ENCODE measurements around the gene ATF2.
"Not testable (repeated sequence)": the region's sequence is repeated elsewhere in the genome, so short reads cannot be mapped to it uniquely, and the experiment has no call there.

The ATF2 gene

DNA sequence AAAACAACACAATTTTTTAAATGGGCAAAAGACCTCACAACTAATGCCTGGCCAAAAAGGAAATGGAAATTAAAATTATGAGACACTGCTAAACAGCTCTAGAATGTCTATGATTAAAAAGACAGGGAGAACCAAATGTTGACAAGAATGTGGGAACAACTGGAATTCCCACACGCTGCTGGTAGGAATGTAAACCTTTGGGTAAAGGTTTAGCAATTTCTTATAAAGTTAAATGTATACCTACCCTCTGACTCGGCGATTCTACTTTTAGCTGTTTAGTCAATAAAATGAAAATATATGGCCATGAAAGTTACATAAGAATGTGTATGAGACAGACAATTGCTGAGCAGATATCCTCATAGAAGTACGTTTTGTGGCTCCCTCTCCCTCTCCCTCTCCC lies 60.9 kb downstream of the ATF2 start:
- peaks cover 29% of the 10 kb centered on the region for H3K9me3 ChIP-seq
- H3K36me3 ChIP-seq = peaks cover 82% of the 10 kb centered on the region

DNA sequence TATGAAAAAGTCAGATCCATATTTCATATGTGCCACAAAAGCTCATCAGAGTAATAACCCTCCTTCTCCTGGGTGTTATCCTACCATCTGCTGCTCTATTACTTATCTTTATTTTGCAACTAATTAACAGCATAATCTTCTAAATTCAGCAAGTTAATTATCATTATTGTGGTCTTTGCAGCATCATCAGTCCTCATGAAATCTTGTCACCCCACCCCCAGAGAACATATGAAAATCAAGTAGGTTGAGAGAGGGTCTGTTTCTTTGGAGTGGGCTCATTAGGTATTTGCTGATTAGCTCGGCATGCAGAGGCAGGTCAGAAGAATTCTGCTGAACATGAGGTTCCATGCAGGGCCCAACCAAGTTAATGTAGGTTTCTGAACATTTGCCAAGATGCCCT lies 64.8 kb downstream of the ATF2 start:
- H3K36me3 ChIP-seq = peaks cover 84% of the 10 kb centered on the region
- peaks cover 10% of the 10 kb centered on the region; the same call in 1 of the 2 replicates for H3K9me3 ChIP-seq
- H3K27ac ChIP-seq = no peak overlapping the region
- H4K20me1 ChIP-seq = no peaks in the 10 kb centered on the region
- H3K9ac ChIP-seq = no peak overlapping the region
- no peaks in the 10 kb centered on the region for H3K27me3 ChIP-seq
- no peak overlapping the region for H3K4me2 ChIP-seq
- no peak overlapping the region for H3K4me3 ChIP-seq
- no peak for TF ChIP-seq Cebpa-rat (IDR thresholded peaks at IDR 0.05)
- H3K4me1 ChIP-seq = no peaks in the 10 kb centered on the region

More for the DNA sequence above, 60.9 kb downstream of the ATF2 start:
- Histone ChIP-seq H3K4me2 (no peak overlapping the region), H3K27ac (no peak overlapping the region), H4K20me1 (no peaks in the 10 kb centered on the region), H3K4me3 (no peak overlapping the region), H3K4me1 (no peaks in the 10 kb centered on the region), H3K27me3 (no peaks in the 10 kb centered on the region), H3K9ac (no peak overlapping the region)
- no peak for TF ChIP-seq Cebpa-rat (IDR thresholded peaks at IDR 0.05)

DNA sequence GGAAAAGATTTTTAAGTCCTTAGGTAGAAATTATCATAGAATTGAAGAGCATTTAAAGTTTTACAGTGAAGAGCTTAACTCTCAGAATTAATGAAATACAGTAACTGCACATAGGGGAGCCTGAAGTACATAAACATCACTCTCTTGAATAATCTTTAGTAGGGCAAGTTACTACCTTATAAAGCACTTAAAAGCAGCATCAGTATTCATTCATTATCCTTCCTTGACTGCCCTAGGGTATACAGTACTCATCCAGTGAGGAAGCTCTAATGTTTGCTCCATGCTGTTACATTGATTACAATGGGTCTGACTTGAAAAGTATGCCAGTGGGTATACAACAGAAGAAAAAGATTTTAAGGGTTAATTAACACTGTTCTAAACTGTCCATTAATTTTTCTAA lies 66.5 kb downstream of the ATF2 start:
- H3K4me2 ChIP-seq = no peak overlapping the region
- no peaks in the 10 kb centered on the region for H4K20me1 ChIP-seq
- H3K9ac ChIP-seq = no peak overlapping the region
- H3K4me3 ChIP-seq = no peak overlapping the region
- TF ChIP-seq Cebpa-rat (IDR thresholded peaks at IDR 0.05) = no peak
- no peaks in the 10 kb centered on the region for H3K27me3 ChIP-seq
- peaks cover 80% of the 10 kb centered on the region for H3K36me3 ChIP-seq
- H3K4me1 ChIP-seq = no peaks in the 10 kb centered on the region
- H3K27ac ChIP-seq = no peak overlapping the region
- H3K9me3 ChIP-seq = peaks cover 3% of the 10 kb centered on the region; the same call in 1 of the 2 replicates

DNA sequence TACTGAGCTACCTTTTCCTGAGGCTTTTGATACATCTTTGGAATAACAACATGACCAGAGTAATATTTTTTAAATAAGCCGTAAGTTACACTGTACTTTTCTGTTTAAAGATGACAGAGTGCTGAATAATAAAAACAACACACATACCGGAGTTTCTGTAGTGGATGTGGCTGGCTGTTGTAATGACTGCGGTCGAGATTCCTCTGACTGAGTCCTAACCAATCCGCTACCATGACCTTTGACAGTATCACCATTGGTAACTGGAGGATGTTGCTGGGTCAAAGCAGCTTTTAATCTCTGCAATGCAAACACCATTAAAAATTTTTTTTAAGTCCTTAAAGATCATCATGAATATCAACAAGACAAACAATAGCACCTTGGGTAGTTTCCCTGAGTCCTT lies 70.7 kb downstream of the ATF2 start:
- Histone ChIP-seq H3K9ac (no peak overlapping the region), H3K27me3 (no peaks in the 10 kb centered on the region), H3K4me1 (no peaks in the 10 kb centered on the region), H3K27ac (no peak overlapping the region), H3K36me3 (peaks cover 87% of the 10 kb centered on the region), H4K20me1 (no peaks in the 10 kb centered on the region), H3K9me3 (no peaks in the 10 kb centered on the region), H3K4me2 (no peak overlapping the region), H3K4me3 (no peak overlapping the region)
- no peak for TF ChIP-seq Cebpa-rat (IDR thresholded peaks at IDR 0.05)

DNA sequence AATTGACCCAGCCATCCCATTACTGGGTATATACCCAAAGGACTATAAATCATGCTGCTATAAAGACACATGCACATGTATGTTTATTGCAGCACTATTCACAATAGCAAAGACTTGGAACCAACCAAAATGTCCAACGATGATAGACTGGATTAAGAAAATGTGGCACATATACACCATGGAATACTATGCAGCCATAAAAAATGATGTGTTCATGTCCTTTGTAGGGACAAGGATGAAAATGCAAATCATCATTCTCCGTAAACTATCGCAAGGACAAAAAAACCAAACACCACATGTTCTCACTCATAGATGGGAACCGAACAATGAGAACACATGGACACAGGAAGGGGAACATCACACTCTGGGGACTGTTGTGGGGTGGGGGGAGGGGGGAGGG lies 83.9 kb downstream of the ATF2 start:
- not testable (repeated sequence) for H4K20me1 ChIP-seq, H3K4me2 ChIP-seq, H3K27me3 ChIP-seq, H3K27ac ChIP-seq, H3K4me1 ChIP-seq, H3K4me3 ChIP-seq, H3K9ac ChIP-seq
- peaks cover 83% of the 10 kb centered on the region for H3K36me3 ChIP-seq
- H3K9me3 ChIP-seq = peaks cover 14% of the 10 kb centered on the region

DNA sequence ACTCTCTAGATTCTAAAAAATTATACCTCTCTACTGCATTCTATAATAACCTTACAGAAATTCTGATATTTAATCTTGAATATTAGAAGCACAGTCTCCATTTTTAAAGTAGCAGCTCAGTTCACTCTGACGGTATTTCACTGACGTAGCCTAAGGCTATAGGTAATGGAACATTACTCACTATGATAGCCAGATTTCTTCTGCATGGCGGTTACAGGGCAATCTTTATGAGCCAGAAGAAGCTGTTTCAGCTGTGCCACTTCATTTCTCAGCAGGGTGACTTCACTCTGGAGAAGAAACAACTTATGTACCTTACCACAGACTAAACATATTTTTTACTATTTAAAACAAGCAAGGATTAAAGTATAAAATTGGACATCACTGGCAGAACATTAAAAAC lies 87.5 kb downstream of the ATF2 start:
- no peaks in the 10 kb centered on the region for H4K20me1 ChIP-seq
- no peak overlapping the region for H3K4me3 ChIP-seq
- H3K9ac ChIP-seq = no peak overlapping the region
- no peak for TF ChIP-seq Cebpa-rat (IDR thresholded peaks at IDR 0.05)
- peaks cover 14% of the 10 kb centered on the region for H3K9me3 ChIP-seq
- H3K27me3 ChIP-seq = no peaks in the 10 kb centered on the region
- H3K36me3 ChIP-seq = peaks cover 76% of the 10 kb centered on the region
- H3K4me1 ChIP-seq = no peaks in the 10 kb centered on the region
- no peak overlapping the region for H3K27ac ChIP-seq
- H3K4me2 ChIP-seq = no peak overlapping the region

DNA sequence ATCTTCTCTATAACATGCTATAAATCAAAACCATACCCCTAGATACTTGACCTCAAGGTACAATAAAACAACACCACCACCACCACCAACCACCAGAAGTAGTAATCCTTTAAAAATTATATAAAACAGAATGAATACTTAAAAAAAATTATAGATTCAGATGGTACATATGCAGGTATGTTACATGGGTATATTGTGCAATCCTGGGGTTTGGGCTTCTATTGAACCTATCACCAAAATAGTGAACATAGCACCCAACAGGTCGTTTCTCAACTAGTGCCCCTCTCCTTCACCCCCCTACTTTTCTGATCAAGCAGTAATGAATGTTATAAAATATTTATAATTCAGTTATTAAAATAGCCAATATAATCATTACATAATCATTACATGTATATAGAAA lies 91.7 kb downstream of the ATF2 start:
- no peaks in the 10 kb centered on the region for H3K4me1 ChIP-seq
- H3K4me2 ChIP-seq = no peak overlapping the region
- peaks cover 71% of the 10 kb centered on the region for H3K36me3 ChIP-seq
- H3K9ac ChIP-seq = no peak overlapping the region
- H3K4me3 ChIP-seq = no peak overlapping the region
- no peaks in the 10 kb centered on the region for H4K20me1 ChIP-seq
- no peaks in the 10 kb centered on the region for H3K27me3 ChIP-seq
- H3K9me3 ChIP-seq = 0 out of 2 replicates have a peak, but pooled peaks cover 4% of the 10 kb centered on the region
- TF ChIP-seq Cebpa-rat (IDR thresholded peaks at IDR 0.05) = no peak; the same call in 1 of the 2 replicates
- no peak overlapping the region for H3K27ac ChIP-seq

DNA sequence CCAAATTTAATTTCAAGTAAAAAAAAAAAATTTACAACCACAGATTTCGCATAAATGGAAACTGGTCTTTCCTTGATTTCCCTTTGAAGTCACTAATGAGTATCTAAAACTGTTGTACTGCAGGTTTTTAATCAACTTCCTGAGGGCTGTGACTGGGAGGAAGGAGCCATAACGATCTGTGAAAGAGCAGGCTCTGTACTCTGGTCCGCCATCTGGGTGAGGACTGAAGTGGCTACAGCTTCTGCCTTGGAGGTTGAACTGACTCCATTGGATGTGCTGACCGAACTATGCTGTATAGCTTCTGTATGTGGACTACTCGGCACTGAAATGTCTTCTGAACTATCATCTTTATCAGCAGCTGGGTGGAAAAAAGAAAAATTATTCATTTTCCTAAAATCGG lies 93.5 kb downstream of the ATF2 start:
- H3K4me2 ChIP-seq = no peak overlapping the region
- no peaks in the 10 kb centered on the region for H3K4me1 ChIP-seq
- no peak overlapping the region for H3K9ac ChIP-seq
- H3K9me3 ChIP-seq = 0 out of 2 replicates have a peak, but pooled peaks cover 4% of the 10 kb centered on the region
- no peak for TF ChIP-seq Cebpa-rat (IDR thresholded peaks at IDR 0.05)
- no peak overlapping the region for H3K27ac ChIP-seq
- no peak overlapping the region for H3K4me3 ChIP-seq
- peaks cover 66% of the 10 kb centered on the region for H3K36me3 ChIP-seq
- no peaks in the 10 kb centered on the region for H3K27me3 ChIP-seq
- no peaks in the 10 kb centered on the region for H4K20me1 ChIP-seq

DNA sequence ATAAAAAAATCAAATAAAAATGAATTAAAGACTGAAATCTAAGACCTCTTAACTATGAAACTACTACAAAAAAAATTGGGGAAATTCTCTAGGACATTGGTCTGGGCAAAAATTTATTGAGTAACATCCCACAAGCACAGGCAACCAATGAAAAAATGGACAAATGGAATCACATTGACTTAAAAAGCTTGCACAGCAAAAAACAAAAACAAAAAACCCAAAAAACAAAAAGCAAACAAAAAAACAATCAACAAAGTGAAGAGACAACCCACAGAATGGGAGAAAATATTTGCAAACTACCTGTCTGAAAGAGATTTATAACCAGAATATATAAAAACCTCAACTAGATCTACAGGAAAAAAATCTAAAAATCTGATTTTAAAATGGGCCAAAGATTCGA lies 99.5 kb downstream of the ATF2 start:
- peaks cover 21% of the 10 kb centered on the region for H3K9me3 ChIP-seq
- no peak for TF ChIP-seq Cebpa-rat (IDR thresholded peaks at IDR 0.05)
- no peak overlapping the region for H3K27ac ChIP-seq
- H3K36me3 ChIP-seq = peaks cover 63% of the 10 kb centered on the region
- no peaks in the 10 kb centered on the region for H3K4me1 ChIP-seq
- no peaks in the 10 kb centered on the region for H4K20me1 ChIP-seq
- H3K4me3 ChIP-seq = no peak overlapping the region
- no peak overlapping the region for H3K4me2 ChIP-seq
- H3K9ac ChIP-seq = no peak overlapping the region
- no peaks in the 10 kb centered on the region for H3K27me3 ChIP-seq

DNA sequence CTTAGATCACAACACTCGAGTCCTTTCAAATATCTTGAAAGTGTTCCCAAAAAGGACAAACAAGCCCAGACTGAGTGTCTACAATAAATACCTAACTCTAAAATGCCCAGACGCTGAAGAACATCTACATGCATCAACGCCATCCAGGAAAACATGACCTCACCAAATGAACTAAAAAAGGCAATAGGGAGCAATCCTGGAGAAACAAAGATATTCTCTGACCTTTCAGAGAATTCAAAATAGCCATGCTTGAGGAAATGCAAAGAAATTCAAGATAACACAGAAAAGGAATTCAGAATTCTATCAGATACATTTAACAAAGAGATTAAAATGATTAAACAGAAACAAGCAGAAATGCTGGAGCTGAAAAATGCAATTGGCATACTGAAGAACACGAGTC lies 101.6 kb downstream of the ATF2 start:
- no peaks in the 10 kb centered on the region for H4K20me1 ChIP-seq
- H3K9ac ChIP-seq = no peak overlapping the region

DNA sequence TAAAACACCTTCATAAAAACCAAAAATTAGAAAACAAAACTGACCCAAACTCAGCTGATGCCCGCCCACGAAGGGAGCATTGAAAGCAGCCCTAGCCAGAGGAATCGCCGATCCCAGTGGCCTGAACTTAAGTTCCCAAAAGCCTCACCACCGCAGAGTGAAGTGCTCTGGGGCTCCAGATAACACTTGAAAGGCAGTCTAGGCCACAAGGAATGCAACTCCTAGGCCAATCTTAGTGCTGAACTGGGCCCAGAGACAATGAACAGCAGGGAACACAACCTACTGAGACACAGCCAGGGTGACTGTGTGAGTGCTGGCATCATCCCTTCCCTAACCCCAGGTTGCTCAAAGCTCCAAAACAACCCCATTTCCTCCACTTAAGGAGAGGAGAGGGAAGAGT lies 103.2 kb downstream of the ATF2 start:
- no peak overlapping the region for H3K4me2 ChIP-seq
- TF ChIP-seq Cebpa-rat (IDR thresholded peaks at IDR 0.05) = no peak
- no peak overlapping the region for H3K27ac ChIP-seq
- H3K9ac ChIP-seq = no peak overlapping the region
- H3K4me3 ChIP-seq = no peak overlapping the region
- peaks cover 29% of the 10 kb centered on the region for H3K9me3 ChIP-seq
- peaks cover 50% of the 10 kb centered on the region for H3K36me3 ChIP-seq
- no peaks in the 10 kb centered on the region for H4K20me1 ChIP-seq
- no peaks in the 10 kb centered on the region for H3K4me1 ChIP-seq
- no peaks in the 10 kb centered on the region for H3K27me3 ChIP-seq

More for the DNA sequence above, 101.6 kb downstream of the ATF2 start:
- H3K4me3 ChIP-seq = no peak overlapping the region
- peaks cover 59% of the 10 kb centered on the region for H3K36me3 ChIP-seq
- peaks cover 29% of the 10 kb centered on the region for H3K9me3 ChIP-seq
- TF ChIP-seq Cebpa-rat (IDR thresholded peaks at IDR 0.05) = no peak
- H3K4me2 ChIP-seq = no peak overlapping the region
- H3K4me1 ChIP-seq = no peaks in the 10 kb centered on the region
- no peak overlapping the region for H3K27ac ChIP-seq
- no peaks in the 10 kb centered on the region for H3K27me3 ChIP-seq
